Endothelial cell of umbilical vein (primary cell): ENCODE measurements around the gene ZDHHC24. TPM values are rescaled to one million over a fixed set of nuclear protein-coding genes. Genes with fewer than 3 reads are reported as not detected.

Experiments used
- BruUV-seq: library from RNA; stranded (reverse); fragments of 400-500 nt; replicated peaks from 2 replicates; lab custom pipeline; 2021; lab: Mats Ljungman, UMichigan
- CTCF ChIA-PET: fragments of 300-600, 350-600 bp; sonication (Branson Sonifier 250); formaldehyde crosslinking; loops from one replicate; lab custom pipeline; 2021; ENCODE audit warnings: antibody characterized with exemption, inconsistent platforms; lab: Charles Lee
- POLR2A ChIA-PET: fragments of 300-600, 350-600 bp; sonication (Branson Sonifier 250); formaldehyde crosslinking; loops from one replicate; lab custom pipeline; 2021; ENCODE audit warnings: antibody characterized with exemption, inconsistent platforms; lab: Charles Lee
- DNase-seq: peaks from one replicate; pipeline ENCODE4 v3.0.0-alpha.2; 2011; ENCODE audit warnings: low read depth, low spot score
- FAIRE-seq: peaks from 2 replicates; lab custom pipeline; 2011; peaks lifted over from hg19 to GRCh38; lab: Jason Lieb, UNC
- H2AFZ ChIP-seq: 2 replicates; pipeline ENCODE4 v1.6.0; 2012; ENCODE audit warnings: low read depth, low read length, control low read depth, inconsistent platforms
- H3K27ac ChIP-seq: 2 replicates; pipeline ENCODE4 v1.5.1; 2011; ENCODE audit warnings: low read depth, mild to moderate bottlenecking, control low read depth, low read length, moderate library complexity; ENCODE audit not compliant: insufficient read depth
- H3K27me3 ChIP-seq, 2 experiments: 2 replicates each; pipeline versions ENCODE4 v1.6.0 to v1.6.1; 2011; ENCODE audit warnings: low read length in 2 of 2, mixed read lengths in 1 of 2; ENCODE audit not compliant: control insufficient read depth in 2 of 2, insufficient read depth in 2 of 2
- H3K36me3 ChIP-seq, 2 experiments: 2 replicates in 1 of 2; 3 replicates in 1 of 2; pipeline ENCODE4 v1.5.1; 2011; ENCODE audit warnings: low read length in 2 of 2, mild to moderate bottlenecking in 1 of 2, moderate library complexity in 1 of 2; ENCODE audit not compliant: control insufficient read depth in 2 of 2, insufficient read depth in 2 of 2; ENCODE audit errors: extremely low read depth in 1 of 2
- H3K4me1 ChIP-seq: 3 replicates; pipeline ENCODE4 v1.5.1; 2011; ENCODE audit warnings: mild to moderate bottlenecking, low read length; ENCODE audit not compliant: control insufficient read depth, insufficient read depth; ENCODE audit errors: extremely low read depth
- H3K4me2 ChIP-seq: 2 replicates; pipeline ENCODE4 v1.6.1; 2011; ENCODE audit warnings: low read length, control low read depth, mixed read lengths; ENCODE audit not compliant: insufficient read depth
- H3K4me3 ChIP-seq, 3 experiments: fragments of 200-600 bp in 1 of 3; sonication (generic), shearing (Covaris generic) in 1 of 3; replicated peaks in 1 of 3; 2 replicates each; pipeline ENCODE4 v1.5.1; 2011 to 2016; ENCODE audit warnings: control low read depth in 3 of 3, low read length in 3 of 3, mild to moderate bottlenecking in 2 of 3, inconsistent platforms in 1 of 3, low read depth in 1 of 3, moderate library complexity in 1 of 3; ENCODE audit not compliant: insufficient read depth in 1 of 3
- H3K79me2 ChIP-seq: 2 replicates; pipeline ENCODE4 v1.6.0; 2012; ENCODE audit warnings: low read length, inconsistent platforms; ENCODE audit not compliant: control insufficient read depth, insufficient read depth
- H3K9ac ChIP-seq: replicated peaks from 2 replicates; pipeline ENCODE3; 2011; ENCODE audit warnings: low read length, control low read depth; ENCODE audit not compliant: insufficient read depth; ENCODE audit errors: extremely low read depth
- H3K9me1 ChIP-seq: replicated peaks from 3 replicates; pipeline ENCODE4 v1.6.0; 2011; ENCODE audit warnings: mild to moderate bottlenecking, low read length; ENCODE audit not compliant: control insufficient read depth, insufficient read depth; ENCODE audit errors: extremely low read depth
- H3K9me3 ChIP-seq: replicated peaks from 2 replicates; pipeline ENCODE4 v1.5.1; 2012; ENCODE audit warnings: low read length, inconsistent platforms; ENCODE audit not compliant: control insufficient read depth, insufficient read depth
- H4K20me1 ChIP-seq: replicated peaks from 2 replicates; pipeline ENCODE3; 2011; ENCODE audit warnings: mild to moderate bottlenecking, low read length; ENCODE audit not compliant: control insufficient read depth, insufficient read depth; ENCODE audit errors: extremely low read depth
- EZH2 ChIP-seq: IDR thresholded peaks from 2 replicates; pipeline ENCODE4 v1.6.1; 2012; ENCODE audit warnings: borderline replicate concordance, low read depth, mild to moderate bottlenecking, moderate library complexity, low read length, inconsistent platforms; ENCODE audit not compliant: severe bottlenecking
- FOS ChIP-seq: IDR thresholded peaks from 2 replicates; pipeline ENCODE4 v1.6.1; 2011; ENCODE audit warnings: mild to moderate bottlenecking, low read length, moderate library complexity, borderline replicate concordance; ENCODE audit not compliant: insufficient read depth
- GATA2 ChIP-seq: IDR thresholded peaks from 2 replicates; pipeline ENCODE4 v1.7.0; 2011; ENCODE audit warnings: low read depth, mild to moderate bottlenecking, moderate library complexity, mixed read lengths, low read length; ENCODE audit not compliant: insufficient read length, insufficient read depth
- JUN ChIP-seq: IDR thresholded peaks from 2 replicates; pipeline ENCODE4 v1.6.1; 2011; ENCODE audit warnings: borderline replicate concordance, low read depth; ENCODE audit not compliant: insufficient read length, insufficient read depth
- MYC ChIP-seq: IDR thresholded peaks from one replicate; pipeline ENCODE4 v1.6.1; 2011; ENCODE audit warnings: mild to moderate bottlenecking, low read depth, low read length
- POLR2A ChIP-seq: IDR thresholded peaks from 2 replicates; pipeline ENCODE4 v1.6.1; 2012; ENCODE audit warnings: low read depth, mild to moderate bottlenecking, control low read depth, low read length
- POLR2AphosphoS5 ChIP-seq: IDR thresholded peaks from 2 replicates; pipeline ENCODE4 v1.6.1; 2012; ENCODE audit warnings: low read depth, mild to moderate bottlenecking, control low read depth, low read length, moderate library complexity; ENCODE audit not compliant: insufficient read depth
- dilution Hi-C: fragments of 300-500 bp; cut with MboI; formaldehyde crosslinking; loops from one replicate; pipeline ENCODE4 v1.15.0; 2019; ENCODE audit warnings: low sequenced_read_pairs; ENCODE audit not compliant: extremely low pct_ligation_motif_present
- intact Hi-C: fragments of 100-400 bp; cut with micrococcal nuclease; formaldehyde crosslinking; loops from one replicate; pipeline ENCODE4 v1.10.0; 2022
- polyA plus RNA-seq, 4 experiments: library from polyadenylated mRNA; depleted of rRNA in 3 of 4; stranded (reverse) in 3 of 4; unstranded in 1 of 4; fragments of >200 nt; gene quantifications; 2 replicates each; pipeline versions ENCODE4 v1.2.1 to v1.2.3, GENCODE V29; 2011 to 2012; ENCODE audit warnings: missing spikeins in 1 of 4
- total RNA-seq: library from RNA; stranded (reverse); gene quantifications from 2 replicates; pipeline ENCODE4 v1.2.3, GENCODE V29; 2021
- TF ChIP-seq, protein P1 (sequence below): IDR thresholded peaks from 2 replicates; pipeline ENCODE4 v1.6.1; 2011; ENCODE audit not compliant: insufficient read depth, insufficient read length
- TF ChIP-seq, protein P2 (sequence below), 2 donors: IDR thresholded peaks; 1 replicate in 1 of 2; 2 replicates in 1 of 2; pipeline ENCODE4 v1.5.1; 2011; ENCODE audit warnings: low read length in 2 of 2, mild to moderate bottlenecking in 2 of 2, moderate library complexity in 2 of 2, control low read depth in 1 of 2, inconsistent platforms in 1 of 2, low read depth in 1 of 2; ENCODE audit not compliant: insufficient read depth in 1 of 2; ENCODE audit errors: extremely low read depth in 1 of 2

The ZDHHC24 gene
- total and polyA plus RNA-seq, 2 donors (not counting 3 experiments of a cell fraction or from before 2014, with no cell fraction given), result 20.1 to 21.1 TPM

DNA sequence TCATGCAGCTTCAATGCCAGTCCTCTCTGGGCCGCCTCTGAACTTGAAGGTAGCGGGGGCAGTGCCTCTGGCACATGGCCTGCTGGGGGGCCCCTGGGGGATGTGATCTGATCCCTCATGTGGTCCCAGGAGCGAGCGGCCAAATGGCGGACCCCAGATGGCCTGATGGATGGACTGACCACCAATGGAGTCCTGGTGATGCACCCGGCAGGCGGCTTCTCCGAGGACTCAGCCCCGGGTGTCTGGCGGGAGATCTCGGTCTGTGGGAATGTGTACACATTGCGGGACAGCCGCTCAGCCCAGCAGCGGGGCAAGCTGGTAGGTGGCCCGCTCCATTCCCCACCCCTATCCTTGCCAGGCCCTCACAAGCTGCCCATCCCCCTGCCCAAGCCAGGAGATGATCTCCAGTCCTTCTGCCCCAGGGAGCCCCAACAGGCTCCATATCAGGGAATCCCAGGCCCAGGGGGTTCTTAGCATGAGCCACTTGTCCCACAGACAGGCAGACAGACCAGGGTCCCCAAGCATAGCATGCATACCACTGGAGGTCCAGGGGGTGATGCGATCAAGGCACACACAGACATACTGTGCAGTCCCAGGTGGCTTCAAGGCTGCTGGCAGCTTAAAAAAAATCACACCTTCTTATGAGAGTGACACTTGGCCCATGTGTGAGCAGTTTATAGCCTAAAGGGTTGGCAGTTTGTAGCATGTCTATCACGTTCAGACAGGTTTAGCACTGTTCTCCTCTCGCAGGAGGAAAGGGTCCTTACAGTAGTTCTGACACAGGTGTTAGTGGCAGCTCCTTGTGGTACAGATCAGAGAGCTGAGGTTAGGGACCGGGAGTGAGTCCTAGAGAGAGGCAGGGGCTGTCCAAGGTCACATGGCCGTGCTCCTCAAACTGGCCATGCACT is 72.0 kb downstream of the ZDHHC24 start:
- ChIA-PET POLR2A (no interaction called here), CTCF (no interaction called here)
- Histone ChIP-seq H3K9me1 (no peaks in the 10 kb centered on the region), H3K4me1 (peaks cover 2% of the 10 kb centered on the region), H2AFZ (no peak overlapping the region), H3K9ac (no peak overlapping the region), H4K20me1 (no peaks in the 10 kb centered on the region), H3K27me3 (no peaks in the 10 kb centered on the region), H3K4me2 (no peak overlapping the region), H3K4me3 (no peak overlapping the region), H3K9me3 (no peaks in the 10 kb centered on the region), H3K27ac (no peak overlapping the region), H3K36me3 (no peaks in the 10 kb centered on the region), H3K79me2 (peaks cover 3% of the 10 kb centered on the region)
- no peak for DNase-seq
- no TSS peak for BruUV-seq
- dilution Hi-C loops (no loop called here), intact Hi-C loops (no loop called here)
- TF ChIP-seq JUN, result no peak
- TF ChIP-seq POLR2AphosphoS5, result no peak
- TF ChIP-seq EZH2, result no peak
- TF ChIP-seq POLR2A, result no peak
- no peak for FAIRE-seq

DNA sequence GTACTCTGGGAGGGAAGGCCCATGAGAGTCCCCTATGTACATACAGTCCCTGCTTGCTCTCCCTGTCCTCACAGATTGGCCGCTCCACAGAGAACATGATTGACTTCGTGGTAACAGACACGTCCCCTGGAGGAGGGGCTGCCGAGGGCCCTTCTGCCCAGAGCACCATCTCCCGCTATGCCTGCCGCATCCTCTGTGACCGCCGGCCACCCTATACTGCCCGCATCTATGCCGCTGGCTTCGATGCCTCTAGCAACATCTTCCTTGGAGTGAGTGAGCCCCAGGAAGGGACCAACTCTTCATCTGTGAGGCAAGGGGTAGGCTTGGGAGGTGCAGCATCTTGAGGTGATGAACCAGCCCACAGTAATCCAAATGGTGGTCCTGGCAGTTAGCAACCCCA is 72.7 kb downstream of the ZDHHC24 start:
- no peaks in the 10 kb centered on the region for H4K20me1 ChIP-seq
- H2AFZ ChIP-seq, result no peak overlapping the region
- no peak for FAIRE-seq
- no peaks in the 10 kb centered on the region for H3K36me3 ChIP-seq
- no peak overlapping the region for H3K4me2 ChIP-seq
- H3K9ac ChIP-seq, result no peak overlapping the region
- DNase-seq, result no peak
- H3K27ac ChIP-seq, result no peak overlapping the region
- no peaks in the 10 kb centered on the region for H3K79me2 ChIP-seq
- intact Hi-C loops (no loop called here), dilution Hi-C loops (no loop called here)
- ChIA-PET CTCF (no interaction called here), POLR2A (no interaction called here)
- no peaks in the 10 kb centered on the region for H3K4me1 ChIP-seq
- TF ChIP-seq MYC (no peak), POLR2A (no peak), FOS (no peak), GATA2 (no peak), EZH2 (no peak), POLR2AphosphoS5 (no peak), JUN (no peak)
- TF ChIP-seq, protein P1, sequence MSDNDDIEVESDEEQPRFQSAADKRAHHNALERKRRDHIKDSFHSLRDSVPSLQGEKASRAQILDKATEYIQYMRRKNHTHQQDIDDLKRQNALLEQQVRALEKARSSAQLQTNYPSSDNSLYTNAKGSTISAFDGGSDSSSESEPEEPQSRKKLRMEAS, result no peak
- TF ChIP-seq, protein P2, sequence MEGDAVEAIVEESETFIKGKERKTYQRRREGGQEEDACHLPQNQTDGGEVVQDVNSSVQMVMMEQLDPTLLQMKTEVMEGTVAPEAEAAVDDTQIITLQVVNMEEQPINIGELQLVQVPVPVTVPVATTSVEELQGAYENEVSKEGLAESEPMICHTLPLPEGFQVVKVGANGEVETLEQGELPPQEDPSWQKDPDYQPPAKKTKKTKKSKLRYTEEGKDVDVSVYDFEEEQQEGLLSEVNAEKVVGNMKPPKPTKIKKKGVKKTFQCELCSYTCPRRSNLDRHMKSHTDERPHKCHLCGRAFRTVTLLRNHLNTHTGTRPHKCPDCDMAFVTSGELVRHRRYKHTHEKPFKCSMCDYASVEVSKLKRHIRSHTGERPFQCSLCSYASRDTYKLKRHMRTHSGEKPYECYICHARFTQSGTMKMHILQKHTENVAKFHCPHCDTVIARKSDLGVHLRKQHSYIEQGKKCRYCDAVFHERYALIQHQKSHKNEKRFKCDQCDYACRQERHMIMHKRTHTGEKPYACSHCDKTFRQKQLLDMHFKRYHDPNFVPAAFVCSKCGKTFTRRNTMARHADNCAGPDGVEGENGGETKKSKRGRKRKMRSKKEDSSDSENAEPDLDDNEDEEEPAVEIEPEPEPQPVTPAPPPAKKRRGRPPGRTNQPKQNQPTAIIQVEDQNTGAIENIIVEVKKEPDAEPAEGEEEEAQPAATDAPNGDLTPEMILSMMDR (IDR thresholded peaks at IDR 0.05; ENCODE audit: extremely low read depth in 1 of 2, insufficient read depth in 1 of 2, low read depth in 1 of 2, low read length in 2 of 2), result no peak
- no peaks in the 10 kb centered on the region for H3K9me3 ChIP-seq
- no peaks in the 10 kb centered on the region for H3K9me1 ChIP-seq
- no peak overlapping the region for H3K4me3 ChIP-seq
- no peaks in the 10 kb centered on the region for H3K27me3 ChIP-seq
- no TSS peak for BruUV-seq
